K562 (cell line): ENCODE results near the gene CPEB1. TPM values are rescaled to one million over a fixed set of nuclear protein-coding genes. Genes with fewer than 3 reads are reported as not detected.
A peak's percentile ranks its signal among the peaks of the same experiment; 100 is the strongest.

Experiments used
- ATAC-seq: fragments of 200-7000 bp; cut with Tn5 transposase; 3 replicates; pipeline ENCODE4 v1.9.1; 2020; ENCODE audit warnings: moderate library complexity
- BruUV-seq: library from RNA; stranded (reverse); fragments of 400-500 nt; replicated peaks from 2 replicates; lab custom pipeline; 2021; lab: Mats Ljungman, UMichigan
- CTCF ChIA-PET: fragments of 300-600 bp; formaldehyde crosslinking; extraction: SDS; loops from one replicate; lab custom pipeline; 2021; ENCODE audit warnings: low intra/inter-chr PET ratio; lab: Yijun Ruan, JAX
- POLR2A ChIA-PET: fragments of 300-600, 350-650 bp; sonication (Branson Sonifier 250); formaldehyde crosslinking; extraction: SDS; loops from one replicate; lab custom pipeline; 2021; ENCODE audit warnings: antibody characterized with exemption, inconsistent platforms; lab: Yijun Ruan, JAX
- DNase-seq, 4 experiments: peaks; one replicate each; pipeline versions ENCODE4 v3.0.0 to v3.0.0-alpha.2; 2011 to 2018; ENCODE audit warnings: low spot score in 3 of 4, mixed read lengths in 3 of 4; ENCODE audit errors: extremely low read depth in 1 of 4
- FAIRE-seq: peaks from 2 replicates; lab custom pipeline; 2011; peaks lifted over from hg19 to GRCh38; lab: Jason Lieb, UNC
- H2AFZ ChIP-seq: 2 replicates; pipeline ENCODE4 v1.6.0; 2011; ENCODE audit warnings: low read depth, low read length, control low read depth, inconsistent platforms
- H3K27ac ChIP-seq: fragments of 200-600 bp; 3 replicates; pipeline ENCODE4 v1.8.0; 2011; ENCODE audit warnings: low read depth, mild to moderate bottlenecking, control low read depth, inconsistent platforms, low read length, moderate library complexity, mixed read lengths; ENCODE audit errors: extremely low read depth
- H3K27me3 ChIP-seq, 2 experiments: fragments of 300-600 bp in 1 of 2; 2 replicates in 1 of 2; 3 replicates in 1 of 2; pipeline versions ENCODE4 v1.6.0 to v1.8.0; 2011; ENCODE audit warnings: inconsistent platforms in 2 of 2, low read length in 2 of 2, mild to moderate bottlenecking in 1 of 2, mixed read lengths in 1 of 2, moderate library complexity in 1 of 2; ENCODE audit not compliant: control insufficient read depth in 2 of 2, insufficient read depth in 2 of 2
- H3K36me3 ChIP-seq: fragments of 300-600 bp; 3 replicates; pipeline ENCODE4 v1.8.0; 2011; ENCODE audit warnings: mild to moderate bottlenecking, low read length, inconsistent platforms; ENCODE audit not compliant: control insufficient read depth, insufficient read depth
- H3K4me1 ChIP-seq, 2 experiments: fragments of 200-600 bp in 1 of 2; replicated peaks in 1 of 2; 2 replicates in 1 of 2; 3 replicates in 1 of 2; pipeline versions ENCODE4 v1.5.1 to v1.8.0; 2011; ENCODE audit warnings: inconsistent platforms in 2 of 2, low read length in 2 of 2, mild to moderate bottlenecking in 1 of 2, mixed read lengths in 1 of 2, moderate library complexity in 1 of 2; ENCODE audit not compliant: control insufficient read depth in 2 of 2, insufficient read depth in 2 of 2
- H3K4me2 ChIP-seq: 2 replicates; pipeline ENCODE4 v1.6.1; 2011; ENCODE audit warnings: low read length, control low read depth, inconsistent platforms, mixed read lengths; ENCODE audit not compliant: insufficient read depth
- H3K4me3 ChIP-seq: fragments of 200-600 bp; sonication (generic), shearing (Covaris generic); 2 replicates; pipeline ENCODE4 v1.5.1; 2016; ENCODE audit warnings: control low read depth, inconsistent platforms
- H3K79me2 ChIP-seq: fragments of 200-600 bp; 3 replicates; pipeline ENCODE4 v1.8.0; 2011; ENCODE audit warnings: low read length, inconsistent platforms; ENCODE audit not compliant: control insufficient read depth, insufficient read depth
- H3K9ac ChIP-seq, 2 experiments: 2 replicates each; pipeline versions ENCODE4 v1.6.0 to v1.6.1; 2011; ENCODE audit warnings: low read depth in 2 of 2, low read length in 2 of 2, control low read depth in 1 of 2, inconsistent platforms in 1 of 2, mild to moderate bottlenecking in 1 of 2, mixed read lengths in 1 of 2; ENCODE audit not compliant: insufficient read depth in 1 of 2
- H3K9me1 ChIP-seq: one replicate; pipeline ENCODE4 v1.6.0; 2011; ENCODE audit warnings: inconsistent platforms, mild to moderate bottlenecking, low read length, moderate library complexity; ENCODE audit not compliant: control insufficient read depth, insufficient read depth
- H3K9me3 ChIP-seq: replicated peaks from 2 replicates; pipeline ENCODE4 v1.5.1; 2011; ENCODE audit warnings: low read depth, low read length, inconsistent platforms; ENCODE audit not compliant: control insufficient read depth, insufficient read depth
- H4K20me1 ChIP-seq: replicated peaks from 2 replicates; pipeline ENCODE4 v1.6.1; 2011; ENCODE audit warnings: low read length, inconsistent platforms, mixed read lengths; ENCODE audit not compliant: control insufficient read depth, insufficient read depth
- BACH1 ChIP-seq: fragments of 200-800 bp; sonication (Bioruptor generic); IDR thresholded peaks from 2 replicates; pipeline ENCODE4 v1.6.1; 2016; ENCODE audit warnings: missing genetic modification characterization, missing compliant biosample characterization
- C11orf30 ChIP-seq: fragments of 450-650 bp; IDR thresholded peaks from 2 replicates; pipeline ENCODE4 v1.6.1; 2016; ENCODE audit warnings: low read depth, mild to moderate bottlenecking
- FOXK2 ChIP-seq, 2 experiments: fragments of 450-650 bp; IDR thresholded peaks in 1 of 2; conservative IDR thresholded peaks in 1 of 2; 2 replicates each; pipeline ENCODE4 v1.6.1; 2016; ENCODE audit warnings: low read depth in 2 of 2, mild to moderate bottlenecking in 1 of 2
- FOXO4 ChIP-seq: fragments of 450-650 bp; formaldehyde crosslinking; IDR thresholded peaks from 2 replicates; pipeline ENCODE4 v1.4.0; 2020; ENCODE audit warnings: mild to moderate bottlenecking, moderate library complexity
- HINFP ChIP-seq: fragments of 450-650 bp; conservative IDR thresholded peaks from 2 replicates; pipeline ENCODE4 v1.6.1; 2016; ENCODE audit warnings: missing genetic modification characterization, low read depth, mild to moderate bottlenecking, control low read depth, missing compliant biosample characterization
- KAT7 ChIP-seq: sonication (generic); formaldehyde crosslinking; IDR thresholded peaks from 2 replicates; pipeline ENCODE4 v1.8.0; 2022; ENCODE audit warnings: missing genetic modification reagents, mild to moderate bottlenecking, borderline replicate concordance
- MCM3 ChIP-seq: fragments of 450-650 bp; IDR thresholded peaks from 2 replicates; pipeline ENCODE4 v1.6.1; 2016
- MEIS2 ChIP-seq: fragments of 450-650 bp; IDR thresholded peaks from 2 replicates; pipeline ENCODE4 v1.6.1; 2014; ENCODE audit warnings: mild to moderate bottlenecking; ENCODE audit not compliant: partially characterized antibody
- MTA1 ChIP-seq: fragments of 450-650 bp; IDR thresholded peaks from 2 replicates; pipeline ENCODE4 v1.6.1; 2017; ENCODE audit warnings: borderline replicate concordance
- PBX2 ChIP-seq, 2 experiments: IDR thresholded peaks in 1 of 2; conservative IDR thresholded peaks in 1 of 2; 2 replicates each; pipeline ENCODE4 v1.6.1; 2016; ENCODE audit warnings: low read depth in 2 of 2, mild to moderate bottlenecking in 1 of 2, missing compliant biosample characterization in 1 of 2, missing genetic modification characterization in 1 of 2, moderate library complexity in 1 of 2
- POLR2H ChIP-seq: IDR thresholded peaks from 2 replicates; pipeline ENCODE4 v1.6.1; 2016; ENCODE audit warnings: missing genetic modification characterization, low read depth, mild to moderate bottlenecking, control low read depth, missing compliant biosample characterization, moderate library complexity
- SMARCC2 ChIP-seq: fragments of 450-650 bp; IDR thresholded peaks from 2 replicates; pipeline ENCODE4 v1.6.1; 2017; ENCODE audit warnings: antibody characterized with exemption, moderate library complexity, mild to moderate bottlenecking, low read depth
- SOX6 ChIP-seq: fragments of 450-650 bp; IDR thresholded peaks from 2 replicates; pipeline ENCODE4 v1.6.1; 2014; ENCODE audit warnings: mild to moderate bottlenecking
- ZNF316 ChIP-seq: fragments of 450-650 bp; IDR thresholded peaks from 2 replicates; pipeline ENCODE4 v1.6.1; 2016
- ZNF347 ChIP-seq: fragments of 450-650 bp; formaldehyde crosslinking; IDR thresholded peaks from 2 replicates; pipeline ENCODE4 v1.4.0; 2020; ENCODE audit warnings: low read depth, mild to moderate bottlenecking, moderate library complexity
- ZNF436 ChIP-seq: fragments of 250-450, 450-650 bp; sonication (Bioruptor Pico); formaldehyde crosslinking; IDR thresholded peaks from 2 replicates; pipeline ENCODE4 v1.7.0; 2020; ENCODE audit warnings: mild to moderate bottlenecking
- WGBS: fragments of 100-300 bp; shearing (Covaris generic); methylation state at CpG from one replicate; pipeline ENCODE4 v1.1.6; 2016; ENCODE audit warnings: low coverage, mixed read lengths; ENCODE audit not compliant: insufficient coverage; ENCODE audit errors: missing lambda C conversion rate; 5-methylcytosine and 5-hydroxymethylcytosine counted together
- in situ Hi-C: fragments of 300-500 bp; cut with MboI; formaldehyde crosslinking; loops from 4 replicates; pipeline ENCODE4 v1.15.0; 2018; ENCODE audit warnings: inconsistent platforms, mixed read lengths
- intact Hi-C: fragments of 100-400 bp; cut with micrococcal nuclease; formaldehyde crosslinking; loops from 2 replicates; pipeline ENCODE4 v1.14.2; 2022
- polyA plus RNA-seq, 8 experiments: library from polyadenylated mRNA; depleted of rRNA in 4 of 8; stranded (reverse) in 5 of 8; unstranded in 3 of 8; fragments of >200 nt; fragmentation: Nextera tagmentation in 2 of 8; fragmentation: Illumina TruSeq in 1 of 8; extraction: Ambion mirVana in 2 of 8; extraction: Trizol in 1 of 8; gene quantifications; 2 replicates each; pipeline versions ENCODE4 v1.2.1 to v1.2.3, GENCODE V29; 2011 to 2014; ENCODE audit warnings: inconsistent platforms in 1 of 8, missing spikeins in 1 of 8
- total RNA-seq, 7 experiments: library from RNA; depleted of rRNA in 6 of 7; stranded (reverse); fragments of >200 nt in 6 of 7; fragmentation: Illumina TruSeq in 2 of 7; extraction: Trizol in 2 of 7; gene quantifications; 2 replicates each; pipeline versions ENCODE4 v1.2.1 to v1.2.3, GENCODE V29; 2011 to 2021; ENCODE audit warnings: low replicate concordance in 1 of 7

Gene CPEB1
- total and polyA plus RNA-seq, 9 of the 15 experiments (the other 6 are each of a cell fraction or from before 2014, with no cell fraction given) = 2.2 to 13.4 (median 9.7) TPM

DNA sequence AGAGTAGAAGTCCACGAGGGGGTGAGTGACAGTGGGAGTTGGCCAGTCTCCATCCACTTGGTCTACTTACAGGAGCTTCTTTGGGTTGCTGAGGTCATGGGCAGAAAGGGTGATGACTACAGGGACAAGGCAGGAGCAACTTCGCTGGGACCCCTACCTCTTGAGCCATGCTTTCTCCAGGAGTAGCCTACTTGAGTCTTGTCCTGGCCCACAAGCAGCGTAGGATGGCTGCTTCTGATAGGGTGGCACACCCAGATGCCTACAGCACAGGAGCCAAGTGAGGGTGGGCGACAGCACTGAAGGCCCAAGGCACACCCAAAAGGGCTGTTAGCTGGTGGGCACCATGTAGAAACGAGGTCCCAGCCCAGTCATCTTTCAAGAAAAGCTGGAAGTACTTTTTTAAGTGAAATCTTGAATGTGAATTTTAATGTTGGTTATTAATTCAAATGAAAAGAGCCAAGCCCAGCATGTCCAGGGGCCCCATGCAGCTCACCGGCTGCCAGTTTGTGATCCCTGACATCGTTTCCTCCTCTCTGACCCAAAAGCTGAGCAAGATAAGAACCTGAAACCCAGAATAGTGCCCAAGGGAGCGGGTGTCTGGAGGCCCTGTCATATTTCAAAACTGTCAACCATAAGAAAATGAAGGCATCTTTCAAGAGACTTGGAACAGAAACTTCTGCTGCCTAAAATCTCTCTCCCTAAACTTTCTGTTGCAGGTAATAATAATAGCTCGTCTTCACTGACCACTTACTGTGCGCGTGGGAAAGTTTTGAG is 2.2 kb upstream of the CPEB1 start:
- peak overlapping the region; percentile 2; the same call in 1 of the 2 replicates for H2AFZ ChIP-seq
- in situ Hi-C loops = no loop called here
- H3K4me1 ChIP-seq = peaks cover 30 to 50% of the 10 kb centered on the region in 2 experiments
- POLR2A ChIA-PET = interaction anchor here (0.6 to 2.2 kb wide), 10 partner anchors 8 to 200 kb away, joined by 3 to 7 read pairs (median 5); partner anchors contain the start of gene RPS17
- TF ChIP-seq PBX2 (CRISPR knock-in tag; IDR thresholded peaks at IDR 0.05; ENCODE audit: low read depth) (no peak), PBX2 (tag; conservative IDR thresholded peaks at IDR 0.05; ENCODE audit: low read depth) (0 out of 2 replicates have a peak, but pooled peaks have one; percentile 30), HINFP (tag) (no peak), KAT7 (CRISPR knock-in tag) (no peak), SMARCC2 (no peak), ZNF347 (no peak), MEIS2 (peak; percentile 52), C11orf30 (no peak), POLR2H (tag) (no peak), ZNF436 (CRISPR knock-in tag) (no peak), BACH1 (tag) (no peak), MCM3 (no peak), SOX6 (no peak), MTA1 (no peak), FOXK2 (conservative IDR thresholded peaks at IDR 0.05 in 1 of 2, IDR thresholded peaks at IDR 0.05 in 1 of 2; ENCODE audit: low read depth in 2 of 2) (no peak), ZNF316 (peak; percentile 48), FOXO4 (CRISPR knock-in tag) (no peak)
- TF ChIP-seq, all 486 proteins: peak for 3
- no peaks in the 10 kb centered on the region for H4K20me1 ChIP-seq
- peak in 1 of 4 experiments; percentile 33 for DNase-seq
- no peak for ATAC-seq
- H3K27ac ChIP-seq = no peak overlapping the region
- no peak overlapping the region for H3K4me3 ChIP-seq
- no peaks in the 10 kb centered on the region for H3K9me1 ChIP-seq
- H3K4me2 ChIP-seq = peak overlapping the region; percentile 4; the same call in 1 of the 2 replicates
- peaks cover 28% of the 10 kb centered on the region for H3K79me2 ChIP-seq
- BruUV-seq = no TSS peak
- FAIRE-seq = peak; percentile 69
- WGBS = 36% methylated on average over 10 of the region's 11 CpGs
- no peaks in the 10 kb centered on the region for H3K36me3 ChIP-seq
- CTCF ChIA-PET = no interaction called here
- no peaks in the 10 kb centered on the region for H3K27me3 ChIP-seq
- peak overlapping the region in 1 of 2 experiments; percentile 49; a peak in 1 of 4 replicates for H3K9ac ChIP-seq
- no peaks in the 10 kb centered on the region for H3K9me3 ChIP-seq
- intact Hi-C loops = loop anchor here (10.0 kb wide), 1 partner anchor 155 kb away; the partner anchor contains the start of genes FSD2 and WHAMM
